NCI-H1417 treated with DMSO at 0.1 percent for 48 hours (cell line): ENCODE measurements around the gene PCDHA1.

Experiments used
- DNase-seq: peaks from one replicate; lab custom pipeline; 2025; lab: John Stamatoyannopoulos, UW

PCDHA1 gene

GRCh38 chr5:140988608-140989007, 202.7 kb downstream of the PCDHA1 start:
- no peak for DNase-seq

DNA sequence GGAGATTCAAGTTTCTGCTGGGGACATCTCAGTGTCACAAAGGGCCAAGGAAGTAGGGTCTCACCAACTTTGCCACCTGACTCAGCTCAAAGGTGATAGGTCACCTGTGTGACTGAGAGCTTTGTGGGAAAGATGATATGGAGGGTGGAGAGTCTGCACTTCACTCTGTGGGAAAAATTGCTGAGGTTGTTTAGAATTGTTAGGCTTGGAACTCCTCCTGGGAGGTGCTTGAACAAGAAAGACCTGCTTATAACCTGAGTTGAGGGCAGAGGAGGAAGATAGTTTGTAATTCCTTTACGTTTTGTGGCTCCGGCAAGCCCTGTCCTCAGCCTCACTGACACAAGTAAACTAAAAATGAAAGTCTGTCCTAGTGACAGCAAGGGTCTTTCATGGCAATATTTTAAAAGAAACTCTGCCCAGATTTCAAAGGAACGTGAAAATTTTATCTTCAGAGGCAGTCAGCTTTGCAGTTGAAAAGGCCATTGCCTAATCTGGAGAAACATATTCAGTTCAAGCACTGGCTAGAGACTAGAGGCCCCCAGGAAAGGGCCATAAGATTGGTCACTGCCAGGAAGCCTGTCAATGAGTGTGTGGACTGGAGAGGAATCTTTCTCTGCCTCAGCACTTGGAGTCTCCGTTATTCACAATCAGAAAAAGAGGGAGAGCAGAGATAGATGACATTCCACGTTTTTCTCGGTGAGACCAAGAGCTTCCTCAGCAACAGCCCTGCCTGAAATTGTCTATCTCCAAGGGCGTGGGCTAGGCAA, 203.5 kb downstream of the PCDHA1 start:
- no peak for DNase-seq

- DNase-seq = no peak
Measured at GRCh38 chr5:140992828-140993227, 206.9 kb downstream of the PCDHA1 start.

DNA sequence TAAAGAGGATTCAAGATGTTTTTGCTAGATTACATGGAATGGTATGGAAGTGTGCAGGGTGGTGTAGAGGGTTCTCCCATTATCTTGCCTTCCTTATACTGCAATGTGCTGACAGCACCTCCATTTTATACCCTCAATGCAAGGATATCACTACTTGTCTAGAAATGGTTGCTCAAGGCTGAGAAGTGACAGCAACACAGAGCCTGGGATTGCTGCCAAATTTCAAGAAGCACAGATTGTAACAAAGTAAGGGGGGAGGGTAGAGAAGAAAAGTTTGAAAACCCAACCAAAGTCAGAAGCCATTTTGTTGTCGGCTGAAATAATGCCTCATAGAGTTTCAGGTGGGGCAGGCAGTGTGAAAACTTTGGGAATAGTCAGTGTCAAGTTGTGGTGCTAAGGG, 210.1 kb downstream of the PCDHA1 start:
- no peak for DNase-seq

GRCh38 chr5:140998921-140999410, 213.0 kb downstream of the PCDHA1 start:
- DNase-seq = no peak

GRCh38 chr5:141001446-141001843, 215.5 kb downstream of the PCDHA1 start:
- no peak for DNase-seq

DNA sequence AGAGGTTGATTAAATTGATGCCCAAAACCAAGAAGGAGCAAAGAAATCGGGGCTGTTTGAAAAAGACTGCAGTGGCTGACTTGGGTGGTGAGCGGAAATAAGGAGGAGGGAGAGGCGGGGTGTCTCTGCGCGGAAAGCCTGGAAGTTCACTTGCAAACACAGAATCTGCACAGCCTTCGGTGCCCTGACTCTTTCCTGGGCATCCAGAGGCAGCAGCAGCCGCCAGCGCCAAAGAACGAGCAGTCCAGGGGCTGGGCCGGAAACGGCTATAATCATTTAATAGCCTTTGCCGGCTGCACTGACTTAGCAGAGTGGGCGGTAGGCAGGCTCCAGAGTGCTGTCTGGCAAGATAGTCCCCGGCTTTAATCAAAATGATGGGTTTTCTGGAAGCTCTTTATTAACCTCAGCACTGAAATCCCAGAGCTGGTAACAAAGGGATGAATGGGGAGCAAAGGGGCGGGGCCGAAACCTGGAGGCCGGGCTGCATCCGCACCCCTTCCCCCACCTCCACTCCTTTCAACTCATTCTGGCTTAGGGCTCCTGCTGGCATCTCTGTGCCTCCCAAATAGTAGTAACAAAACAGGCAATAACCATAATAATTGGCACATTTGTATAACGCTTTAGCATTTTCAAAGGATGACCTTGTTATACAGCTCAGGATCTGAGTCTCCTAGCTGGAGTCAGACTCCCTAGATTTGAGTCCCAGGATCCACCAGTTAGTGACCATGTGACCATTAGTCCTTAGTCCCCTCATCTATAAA, 216.1 kb downstream of the PCDHA1 start:
- DNase-seq = peak; percentile 6

DNA sequence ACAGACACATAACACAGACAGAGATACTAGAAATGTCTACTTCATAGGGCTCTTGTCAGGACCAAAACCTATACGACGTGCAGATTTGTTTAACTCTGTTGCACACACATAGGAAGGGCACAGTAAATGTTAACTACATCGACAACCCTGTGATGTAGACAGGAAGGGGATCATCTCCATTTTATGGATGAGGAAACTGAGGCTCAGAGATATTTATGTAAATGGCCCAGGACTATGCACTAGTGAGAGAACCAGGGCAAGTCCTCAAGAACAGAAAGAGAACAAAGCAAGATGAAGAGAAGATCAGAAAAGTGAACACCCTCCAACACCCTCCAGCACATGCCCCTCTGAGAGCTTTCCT, 216.6 kb downstream of the PCDHA1 start:
- no peak for DNase-seq

GRCh38 chr5:141003031-141003430, 217.1 kb downstream of the PCDHA1 start:
- DNase-seq = no peak

GRCh38 chr5:141003791-141004611, 218.1 kb downstream of the PCDHA1 start:
- peak; percentile 26 for DNase-seq

GRCh38 chr5:141007791-141008190, 221.9 kb downstream of the PCDHA1 start:
- no peak for DNase-seq

DNA sequence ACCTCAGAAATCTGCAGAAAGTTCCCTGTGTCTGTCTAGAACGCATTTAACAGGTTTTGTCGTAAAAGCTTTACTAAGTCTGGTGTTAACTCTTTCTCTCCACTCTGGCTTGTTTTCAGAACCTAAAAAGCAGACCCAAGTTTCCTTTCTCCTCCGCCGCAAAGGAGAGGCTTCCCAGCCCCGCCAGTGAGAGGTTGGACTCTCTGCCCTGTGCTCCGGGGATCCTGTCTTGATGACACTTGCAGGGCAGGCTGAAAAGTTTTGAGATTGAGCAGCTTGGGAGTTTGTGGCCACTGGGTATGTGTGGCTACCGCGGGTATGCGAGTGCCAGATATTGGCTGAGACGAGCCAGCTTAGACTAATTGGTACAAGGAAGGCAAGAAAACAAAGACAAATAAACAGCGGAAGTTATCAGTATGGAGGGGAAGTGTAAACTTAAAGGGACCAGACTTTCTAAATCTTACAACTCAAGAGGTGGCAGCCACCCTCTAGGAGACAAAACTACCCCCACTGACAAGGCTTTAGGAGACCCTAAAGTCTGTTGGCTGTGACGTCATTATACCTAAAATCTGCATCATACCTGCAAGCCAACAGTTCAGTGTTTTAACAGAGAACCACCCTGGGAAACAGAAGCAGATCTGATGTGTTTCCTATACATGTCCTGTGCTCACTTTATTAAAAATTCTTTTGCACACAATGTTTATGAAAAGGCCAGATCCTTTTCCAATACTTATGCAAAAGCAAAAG, 224.3 kb downstream of the PCDHA1 start:
- no peak for DNase-seq

GRCh38 chr5:141017943-141018342, 232.0 kb downstream of the PCDHA1 start:
- no peak for DNase-seq

DNA sequence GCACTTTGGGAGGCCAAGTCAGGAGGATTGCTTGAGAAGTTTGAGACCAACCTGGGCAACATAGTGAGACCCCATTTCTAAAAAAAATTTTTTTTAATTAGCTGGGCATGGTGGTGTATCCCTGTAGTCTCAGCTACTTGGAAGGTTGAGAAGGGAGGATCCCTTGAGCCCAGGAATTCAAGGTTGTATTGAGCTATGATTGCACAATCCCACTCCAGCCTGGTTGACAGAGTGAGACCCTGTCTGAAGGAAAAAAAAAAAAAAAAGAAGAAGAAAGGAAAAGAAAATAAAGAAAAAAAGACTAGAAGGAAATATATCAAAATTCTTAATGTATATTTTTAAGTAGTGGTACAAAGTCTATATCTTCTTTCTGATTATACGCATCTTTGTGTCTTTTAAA, 236.4 kb downstream of the PCDHA1 start:
- no peak for DNase-seq

DNA sequence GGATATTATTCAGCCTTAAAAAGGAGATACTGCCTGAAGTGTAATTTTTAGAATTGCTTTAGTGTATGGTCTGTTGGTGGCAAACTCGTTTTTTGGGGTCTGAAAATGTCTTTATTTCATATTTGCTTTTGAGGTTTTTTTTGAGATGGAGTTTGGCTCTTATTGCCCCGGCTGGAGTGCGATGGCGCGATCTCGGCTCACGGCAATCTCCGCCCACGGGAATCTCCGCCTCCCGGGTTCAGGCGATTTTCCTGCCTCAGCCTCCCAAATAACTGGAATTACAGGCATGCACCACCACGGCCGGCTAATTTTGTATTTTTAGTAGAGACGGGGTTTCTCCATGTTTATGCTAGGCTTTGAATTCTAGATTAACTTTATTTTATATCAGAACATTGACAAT, 245.1 kb downstream of the PCDHA1 start:
- DNase-seq = no peak

- no peak for DNase-seq
Measured at GRCh38 chr5:141032626-141033025, 246.7 kb downstream of the PCDHA1 start.

DNA sequence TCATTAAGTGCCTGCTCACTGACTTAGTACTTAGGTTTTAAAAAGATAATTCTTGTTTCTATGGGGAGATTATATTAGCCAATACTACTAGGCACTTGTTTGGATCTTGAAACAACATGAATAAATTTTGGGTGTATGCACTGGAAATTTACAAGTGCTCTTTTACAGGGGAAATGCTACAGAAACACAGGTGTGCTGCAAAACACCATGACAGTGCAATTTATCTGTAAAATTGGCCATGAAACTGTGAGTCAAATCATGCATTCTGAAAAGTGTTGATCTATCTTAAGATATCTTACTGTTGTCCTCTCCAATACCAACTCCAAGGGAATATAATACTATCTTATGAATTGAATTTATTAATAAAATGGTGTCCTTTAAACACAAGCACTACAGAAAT, 253.1 kb downstream of the PCDHA1 start:
- DNase-seq = no peak

- DNase-seq = no peak
Measured at GRCh38 chr5:141039517-141039916, 253.6 kb downstream of the PCDHA1 start.

DNA sequence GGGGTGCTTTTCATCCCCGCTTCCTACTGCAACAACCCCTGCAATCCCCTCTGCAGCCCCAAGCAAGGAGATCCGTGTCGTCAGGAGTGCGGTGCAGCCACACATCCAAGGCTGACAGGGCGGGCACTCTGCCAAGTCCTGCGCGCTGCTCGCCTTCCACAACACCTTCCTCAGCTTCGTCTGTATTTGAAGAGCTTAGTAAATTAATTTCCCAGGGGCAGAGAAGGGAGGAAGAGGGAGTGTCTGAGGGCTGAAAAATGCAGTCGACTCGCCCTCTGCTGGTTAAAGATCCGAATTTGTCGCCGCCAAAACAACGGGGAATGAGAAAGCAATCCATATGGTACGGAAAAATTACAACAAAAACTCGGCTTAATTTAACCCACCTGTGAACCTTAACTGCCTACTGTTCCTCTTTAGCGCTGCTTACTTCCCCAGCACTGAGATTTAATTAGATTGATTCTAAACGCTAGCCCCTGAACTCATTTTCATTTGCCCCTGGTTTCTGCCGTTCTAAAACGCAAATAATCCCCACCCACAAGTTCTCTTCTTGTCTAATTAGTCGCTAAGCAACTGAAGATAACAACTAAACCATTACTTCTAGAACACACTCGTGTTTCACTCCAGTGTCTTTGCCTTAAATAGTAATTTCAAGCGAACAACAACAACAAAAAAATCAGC, 254.3 kb downstream of the PCDHA1 start:
- peak; percentile 75 for DNase-seq

- DNase-seq = peak; percentile 87
Measured at GRCh38 chr5:141040771-141041426, 255.0 kb downstream of the PCDHA1 start.

DNA sequence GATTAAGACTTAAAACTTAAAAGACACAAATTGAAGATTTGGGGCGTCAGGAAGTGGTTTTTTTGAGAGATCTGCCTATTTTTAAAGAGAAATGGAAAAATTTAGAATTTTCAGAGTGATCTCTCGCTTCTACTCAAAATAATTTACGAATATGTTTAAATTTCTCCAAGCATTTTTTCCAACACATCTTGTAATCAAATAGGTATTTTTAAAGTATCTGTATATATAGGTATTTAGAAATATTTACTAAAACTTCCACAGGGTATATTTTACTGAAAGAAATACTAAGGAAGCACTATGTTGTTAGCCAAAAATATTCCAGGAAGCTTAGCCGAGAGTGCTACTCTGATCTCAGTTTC, 255.5 kb downstream of the PCDHA1 start:
- no peak for DNase-seq
